Glutamatergic neuron (in vitro differentiated cells): Measurements from ENCODE around the gene DLL3. TPM values are rescaled to one million over a fixed set of nuclear protein-coding genes. Genes with fewer than 3 reads are reported as not detected.
A peak's percentile ranks its signal among the peaks of the same experiment; 100 is the strongest.
"Not testable (repeated sequence)": the region's sequence is repeated elsewhere in the genome, so short reads cannot be mapped to it uniquely, and the experiment has no call there.

Source experiments
- DNase-seq: peaks from one replicate; pipeline ENCODE4 v3.0.0; 2022
- H3K27ac Mint-ChIP-seq: one replicate; pipeline ENCODE4 v1.8.0; 2020; ENCODE audit warnings: mild to moderate bottlenecking, mixed read lengths, inconsistent platforms; ENCODE audit not compliant: unreplicated experiment
- H3K27me3 Mint-ChIP-seq: one replicate; pipeline ENCODE4 v1.8.0; 2020; ENCODE audit warnings: mild to moderate bottlenecking, moderate library complexity, mixed read lengths, inconsistent platforms; ENCODE audit not compliant: unreplicated experiment
- H3K36me3 Mint-ChIP-seq: one replicate; pipeline ENCODE4 v1.8.0; 2020; ENCODE audit warnings: mild to moderate bottlenecking, mixed read lengths, inconsistent platforms; ENCODE audit not compliant: unreplicated experiment
- H3K4me1 Mint-ChIP-seq: one replicate; pipeline ENCODE4 v1.8.0; 2020; ENCODE audit warnings: mild to moderate bottlenecking, low read depth, mixed read lengths, inconsistent platforms; ENCODE audit not compliant: unreplicated experiment
- H3K4me3 Mint-ChIP-seq: one replicate; pipeline ENCODE4 v1.8.0; 2020; ENCODE audit warnings: mild to moderate bottlenecking, mixed read lengths, inconsistent platforms; ENCODE audit not compliant: unreplicated experiment
- H3K9me3 Mint-ChIP-seq: one replicate; pipeline ENCODE4 v1.8.0; 2020; ENCODE audit warnings: mild to moderate bottlenecking, moderate library complexity, mixed read lengths, inconsistent platforms; ENCODE audit not compliant: unreplicated experiment
- CTCF ChIP-seq: fragments of 200-600 bp; sonication (generic); IDR thresholded peaks from one replicate; pipeline ENCODE4 v1.5.0; 2021; ENCODE audit not compliant: partially characterized antibody, unreplicated experiment
- long read RNA-seq: library from polyadenylated mRNA; unstranded; transcript quantifications from one replicate; pipeline ENCODE4 v2.0.0, GENCODE V29; 2020; ENCODE audit not compliant: unreplicated experiment
- total RNA-seq: library from RNA; stranded (reverse); fragmentation: NEBNext Ultra II Directional; extraction: Animal tissue kit (Norgen Biotek cat#: 25700); gene quantifications from one replicate; pipeline ENCODE4 v1.2.1, GENCODE V29; 2021; ENCODE audit not compliant: unreplicated experiment

Gene DLL3
- 788 TPM for total RNA-seq
- long read RNA-seq, transcript DLL3-202 (9 exons, 2,055 nt): major isoform, 581 of 970 reads
- long read RNA-seq, transcript DLL3-204 (6 exons, 1,375 nt): minor isoform, 80 of 970 reads
- long read RNA-seq, transcript DLL3-201 (8 exons, 2,332 nt): minor isoform, 109 of 970 reads
- long read RNA-seq, partial matches to known transcripts: 128 of 970 reads
- long read RNA-seq, other reads (novel, unspliced or antisense): 72 of 970 reads

GRCh38 chr19:39498798-39499642, at the start of gene DLL3:
Gene DLL3, plus strand, starts transcription at chr19:39498947. Its CDS starts 28 bp downstream, at chr19:39498975.
- Mint-ChIP-seq H3K27me3 (peaks cover 30% of the 10 kb centered on the region), H3K9me3 (peaks cover 29% of the 10 kb centered on the region), H3K4me3 (peak within 1 kb of the TSS; percentile 97), H3K4me1 (peaks cover 25% of the 10 kb centered on the region), H3K27ac (peak within 1 kb of the TSS; percentile 100), H3K36me3 (peaks cover 7% of the 10 kb centered on the region)
- peak; percentile 83 for DNase-seq
- TF ChIP-seq CTCF: no peak

GRCh38 chr19:39449116-39449797, 49.5 kb upstream of the DLL3 start:
- peaks cover 19% of the 10 kb centered on the region for H3K4me1 Mint-ChIP-seq
- DNase-seq: no peak
- H3K27ac Mint-ChIP-seq: peak overlapping the region; percentile 24
- H3K36me3 Mint-ChIP-seq: no peaks in the 10 kb centered on the region
- peaks cover 4% of the 10 kb centered on the region for H3K9me3 Mint-ChIP-seq
- peak overlapping the region; percentile 18 for H3K4me3 Mint-ChIP-seq
- TF ChIP-seq CTCF: no peak
- H3K27me3 Mint-ChIP-seq: peaks cover 7% of the 10 kb centered on the region

- not testable (repeated sequence) for H3K4me3 Mint-ChIP-seq, H3K27me3 Mint-ChIP-seq, H3K27ac Mint-ChIP-seq, H3K36me3 Mint-ChIP-seq, H3K9me3 Mint-ChIP-seq, DNase-seq
- peaks cover 17% of the 10 kb centered on the region for H3K4me1 Mint-ChIP-seq
Measured at GRCh38 chr19:39451257-39451656, 47.5 kb upstream of the DLL3 start.

DNA sequence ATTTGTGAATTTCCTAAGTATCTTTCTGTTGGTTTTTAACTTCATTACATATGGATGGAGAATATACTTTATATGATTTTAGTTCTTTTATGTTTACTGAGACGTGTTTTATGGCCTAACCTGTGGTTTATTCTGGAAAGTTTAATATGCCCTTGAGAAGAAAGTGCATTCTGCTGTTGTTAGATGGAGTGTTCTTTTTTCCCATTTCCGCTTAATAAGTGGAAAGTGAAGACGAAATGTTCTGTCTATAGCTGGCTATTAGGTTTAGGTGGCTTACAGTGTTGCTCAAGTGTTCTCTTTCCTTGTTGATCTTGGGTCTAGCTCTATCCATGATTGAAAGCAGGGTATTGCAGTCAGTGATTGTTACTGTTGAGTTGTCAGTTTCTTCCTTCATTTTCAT, 35.3 kb upstream of the DLL3 start:
- TF ChIP-seq CTCF: no peak
- Mint-ChIP-seq H3K4me3 (no peak overlapping the region), H3K4me1 (no peaks in the 10 kb centered on the region), H3K36me3 (peaks cover 9% of the 10 kb centered on the region), H3K27ac (no peak overlapping the region), H3K9me3 (peaks cover 5% of the 10 kb centered on the region), H3K27me3 (peaks cover 9% of the 10 kb centered on the region)
- DNase-seq: no peak

DNA sequence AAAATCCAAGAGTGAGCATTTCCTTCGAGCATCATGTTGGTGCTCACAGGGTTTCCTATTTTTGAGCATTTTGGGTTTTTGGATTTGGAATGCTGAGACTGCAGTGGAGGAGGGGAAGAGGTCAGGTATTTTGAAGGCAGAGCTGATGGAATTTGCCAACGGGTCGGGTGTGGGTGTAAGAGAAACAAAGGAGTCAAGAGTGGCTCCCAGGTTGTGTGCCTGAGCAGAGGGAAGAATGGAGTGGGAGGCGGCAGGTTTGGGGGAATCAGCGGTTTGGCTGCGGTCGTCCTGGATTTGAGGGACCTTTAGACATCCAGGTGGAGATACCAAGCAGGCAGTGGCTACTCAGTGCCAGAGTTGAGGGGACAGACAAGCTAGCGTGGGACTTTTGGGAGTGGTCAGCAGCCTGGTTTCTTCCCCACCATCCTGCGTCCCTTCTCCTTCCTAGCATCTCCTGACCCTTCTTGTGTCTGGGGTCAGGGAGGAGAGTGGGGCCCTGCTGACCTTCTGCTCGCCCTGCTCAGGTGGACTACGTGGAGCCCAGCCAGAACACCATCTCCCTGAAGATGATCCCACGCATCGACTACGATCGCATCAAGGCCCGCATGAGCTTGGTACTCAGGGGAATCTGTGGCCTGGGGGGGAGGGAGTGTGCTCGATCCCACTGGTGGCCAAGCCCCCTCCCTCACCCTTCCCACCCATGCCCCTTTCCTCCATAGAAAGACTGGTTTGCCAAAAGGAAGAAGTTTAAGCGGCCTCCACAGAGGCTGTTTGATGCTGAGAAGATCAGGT, 32.6 kb upstream of the DLL3 start:
- Mint-ChIP-seq H3K4me1 (no peaks in the 10 kb centered on the region), H3K36me3 (no peaks in the 10 kb centered on the region), H3K27me3 (peaks cover 6% of the 10 kb centered on the region), H3K9me3 (peaks cover 6% of the 10 kb centered on the region), H3K27ac (peak overlapping the region; percentile 10), H3K4me3 (no peak overlapping the region)
- no peak for DNase-seq
- no peak for TF ChIP-seq CTCF
